Endothelial cell of umbilical vein (primary cell): ENCODE results near the gene CBLC. TPM values are rescaled to one million over a fixed set of nuclear protein-coding genes. Genes with fewer than 3 reads are reported as not detected.
A peak's percentile ranks its signal among the peaks of the same experiment; 100 is the strongest.

ENCODE experiments used
- BruUV-seq: library from RNA; stranded (reverse); fragments of 400-500 nt; replicated peaks from 2 replicates; lab custom pipeline; 2021; lab: Mats Ljungman, UMichigan
- CTCF ChIA-PET: fragments of 300-600, 350-600 bp; sonication (Branson Sonifier 250); formaldehyde crosslinking; loops from one replicate; lab custom pipeline; 2021; ENCODE audit warnings: antibody characterized with exemption, inconsistent platforms; lab: Charles Lee
- POLR2A ChIA-PET: fragments of 300-600, 350-600 bp; sonication (Branson Sonifier 250); formaldehyde crosslinking; loops from one replicate; lab custom pipeline; 2021; ENCODE audit warnings: antibody characterized with exemption, inconsistent platforms; lab: Charles Lee
- DNase-seq: peaks from one replicate; pipeline ENCODE4 v3.0.0-alpha.2; 2011; ENCODE audit warnings: low read depth, low spot score
- FAIRE-seq: peaks from 2 replicates; lab custom pipeline; 2011; peaks lifted over from hg19 to GRCh38; lab: Jason Lieb, UNC
- H2AFZ ChIP-seq: 2 replicates; pipeline ENCODE4 v1.6.0; 2012; ENCODE audit warnings: low read depth, low read length, control low read depth, inconsistent platforms
- H3K27ac ChIP-seq: 2 replicates; pipeline ENCODE4 v1.5.1; 2011; ENCODE audit warnings: low read depth, mild to moderate bottlenecking, control low read depth, low read length, moderate library complexity; ENCODE audit not compliant: insufficient read depth
- H3K27me3 ChIP-seq, 2 experiments: 2 replicates each; pipeline versions ENCODE4 v1.6.0 to v1.6.1; 2011; ENCODE audit warnings: low read length in 2 of 2, mixed read lengths in 1 of 2; ENCODE audit not compliant: control insufficient read depth in 2 of 2, insufficient read depth in 2 of 2
- H3K36me3 ChIP-seq, 2 experiments: 2 replicates in 1 of 2; 3 replicates in 1 of 2; pipeline ENCODE4 v1.5.1; 2011; ENCODE audit warnings: low read length in 2 of 2, mild to moderate bottlenecking in 1 of 2, moderate library complexity in 1 of 2; ENCODE audit not compliant: control insufficient read depth in 2 of 2, insufficient read depth in 2 of 2; ENCODE audit errors: extremely low read depth in 1 of 2
- H3K4me1 ChIP-seq: 3 replicates; pipeline ENCODE4 v1.5.1; 2011; ENCODE audit warnings: mild to moderate bottlenecking, low read length; ENCODE audit not compliant: control insufficient read depth, insufficient read depth; ENCODE audit errors: extremely low read depth
- H3K4me2 ChIP-seq: 2 replicates; pipeline ENCODE4 v1.6.1; 2011; ENCODE audit warnings: low read length, control low read depth, mixed read lengths; ENCODE audit not compliant: insufficient read depth
- H3K4me3 ChIP-seq, 3 experiments: fragments of 200-600 bp in 1 of 3; sonication (generic), shearing (Covaris generic) in 1 of 3; replicated peaks in 1 of 3; 2 replicates each; pipeline ENCODE4 v1.5.1; 2011 to 2016; ENCODE audit warnings: control low read depth in 3 of 3, low read length in 3 of 3, mild to moderate bottlenecking in 2 of 3, inconsistent platforms in 1 of 3, low read depth in 1 of 3, moderate library complexity in 1 of 3; ENCODE audit not compliant: insufficient read depth in 1 of 3
- H3K79me2 ChIP-seq: 2 replicates; pipeline ENCODE4 v1.6.0; 2012; ENCODE audit warnings: low read length, inconsistent platforms; ENCODE audit not compliant: control insufficient read depth, insufficient read depth
- H3K9ac ChIP-seq: replicated peaks from 2 replicates; pipeline ENCODE3; 2011; ENCODE audit warnings: low read length, control low read depth; ENCODE audit not compliant: insufficient read depth; ENCODE audit errors: extremely low read depth
- H3K9me1 ChIP-seq: replicated peaks from 3 replicates; pipeline ENCODE4 v1.6.0; 2011; ENCODE audit warnings: mild to moderate bottlenecking, low read length; ENCODE audit not compliant: control insufficient read depth, insufficient read depth; ENCODE audit errors: extremely low read depth
- H3K9me3 ChIP-seq: replicated peaks from 2 replicates; pipeline ENCODE4 v1.5.1; 2012; ENCODE audit warnings: low read length, inconsistent platforms; ENCODE audit not compliant: control insufficient read depth, insufficient read depth
- H4K20me1 ChIP-seq: replicated peaks from 2 replicates; pipeline ENCODE3; 2011; ENCODE audit warnings: mild to moderate bottlenecking, low read length; ENCODE audit not compliant: control insufficient read depth, insufficient read depth; ENCODE audit errors: extremely low read depth
- CTCF ChIP-seq, 2 donors: IDR thresholded peaks; 1 replicate in 1 of 2; 2 replicates in 1 of 2; pipeline ENCODE4 v1.5.1; 2011; ENCODE audit warnings: low read length in 2 of 2, mild to moderate bottlenecking in 2 of 2, moderate library complexity in 2 of 2, control low read depth in 1 of 2, inconsistent platforms in 1 of 2, low read depth in 1 of 2; ENCODE audit not compliant: insufficient read depth in 1 of 2; ENCODE audit errors: extremely low read depth in 1 of 2
- EZH2 ChIP-seq: IDR thresholded peaks from 2 replicates; pipeline ENCODE4 v1.6.1; 2012; ENCODE audit warnings: borderline replicate concordance, low read depth, mild to moderate bottlenecking, moderate library complexity, low read length, inconsistent platforms; ENCODE audit not compliant: severe bottlenecking
- FOS ChIP-seq: IDR thresholded peaks from 2 replicates; pipeline ENCODE4 v1.6.1; 2011; ENCODE audit warnings: mild to moderate bottlenecking, low read length, moderate library complexity, borderline replicate concordance; ENCODE audit not compliant: insufficient read depth
- GATA2 ChIP-seq: IDR thresholded peaks from 2 replicates; pipeline ENCODE4 v1.7.0; 2011; ENCODE audit warnings: low read depth, mild to moderate bottlenecking, moderate library complexity, mixed read lengths, low read length; ENCODE audit not compliant: insufficient read length, insufficient read depth
- JUN ChIP-seq: IDR thresholded peaks from 2 replicates; pipeline ENCODE4 v1.6.1; 2011; ENCODE audit warnings: borderline replicate concordance, low read depth; ENCODE audit not compliant: insufficient read length, insufficient read depth
- MAX ChIP-seq: IDR thresholded peaks from 2 replicates; pipeline ENCODE4 v1.6.1; 2011; ENCODE audit not compliant: insufficient read depth, insufficient read length
- MYC ChIP-seq: IDR thresholded peaks from one replicate; pipeline ENCODE4 v1.6.1; 2011; ENCODE audit warnings: mild to moderate bottlenecking, low read depth, low read length
- POLR2A ChIP-seq: IDR thresholded peaks from 2 replicates; pipeline ENCODE4 v1.6.1; 2012; ENCODE audit warnings: low read depth, mild to moderate bottlenecking, control low read depth, low read length
- POLR2AphosphoS5 ChIP-seq: IDR thresholded peaks from 2 replicates; pipeline ENCODE4 v1.6.1; 2012; ENCODE audit warnings: low read depth, mild to moderate bottlenecking, control low read depth, low read length, moderate library complexity; ENCODE audit not compliant: insufficient read depth
- dilution Hi-C: fragments of 300-500 bp; cut with MboI; formaldehyde crosslinking; loops from one replicate; pipeline ENCODE4 v1.15.0; 2019; ENCODE audit warnings: low sequenced_read_pairs; ENCODE audit not compliant: extremely low pct_ligation_motif_present
- intact Hi-C: fragments of 100-400 bp; cut with micrococcal nuclease; formaldehyde crosslinking; loops from one replicate; pipeline ENCODE4 v1.10.0; 2022
- polyA plus RNA-seq, 4 experiments: library from polyadenylated mRNA; depleted of rRNA in 3 of 4; stranded (reverse) in 3 of 4; unstranded in 1 of 4; fragments of >200 nt; gene quantifications; 2 replicates each; pipeline versions ENCODE4 v1.2.1 to v1.2.3, GENCODE V29; 2011 to 2012; ENCODE audit warnings: missing spikeins in 1 of 4
- total RNA-seq: library from RNA; stranded (reverse); gene quantifications from 2 replicates; pipeline ENCODE4 v1.2.3, GENCODE V29; 2021

Gene CBLC
- total and polyA plus RNA-seq, 2 donors (not counting 3 experiments of a cell fraction or from before 2014, with no cell fraction given) = 0.04 TPM; not detected in 1

- dilution Hi-C loops = no loop called here
- POLR2A ChIA-PET = no interaction called here
- H3K9me1 ChIP-seq = no peaks in the 10 kb centered on the region
- no peaks in the 10 kb centered on the region for H3K27me3 ChIP-seq
- H3K9ac ChIP-seq = no peak overlapping the region
- no peak for DNase-seq
- intact Hi-C loops = no loop called here
- no peak for TF ChIP-seq GATA2
- no peak for TF ChIP-seq POLR2AphosphoS5
- TF ChIP-seq FOS = no peak
- TF ChIP-seq MAX = no peak
- TF ChIP-seq EZH2 = no peak
- TF ChIP-seq JUN = no peak
- TF ChIP-seq MYC = no peak
- no peak for TF ChIP-seq CTCF (IDR thresholded peaks at IDR 0.05; ENCODE audit: extremely low read depth in 1 of 2, insufficient read depth in 1 of 2, low read depth in 1 of 2, low read length in 2 of 2)
- no peak for TF ChIP-seq POLR2A
- H3K79me2 ChIP-seq = no peaks in the 10 kb centered on the region
- H3K4me3 ChIP-seq = no peak overlapping the region
- peaks cover 3% of the 10 kb centered on the region for H3K4me1 ChIP-seq
- CTCF ChIA-PET = interaction anchor here (1.0 to 19.4 kb wide), 7 partner anchors 7 to 194 kb away, joined by 3 to 688 read pairs (median 6); partner anchors contain the start of gene NECTIN2
- H4K20me1 ChIP-seq = no peaks in the 10 kb centered on the region
- H3K27ac ChIP-seq = no peak overlapping the region
- H3K4me2 ChIP-seq = no peak overlapping the region
- no TSS peak for BruUV-seq
- H3K36me3 ChIP-seq = no peaks in the 10 kb centered on the region
- FAIRE-seq = peak; percentile 58
- H3K9me3 ChIP-seq = no peaks in the 10 kb centered on the region
- no peak overlapping the region for H2AFZ ChIP-seq
Observed at GRCh38 chr19:44765033-44765948, 12.4 kb upstream of the CBLC start.
